HepG2 (cell line): ENCODE data around the gene PCSK2. TPM values are rescaled to one million over a fixed set of nuclear protein-coding genes. Genes with fewer than 3 reads are reported as not detected.

Source experiments
- ARID4A ChIP-seq: sonication (generic); formaldehyde crosslinking; IDR thresholded peaks from 2 replicates; pipeline ENCODE4 v1.5.0; 2020; ENCODE audit warnings: mild to moderate bottlenecking, missing genetic modification reagents, borderline replicate concordance
- PHF8 ChIP-seq: sonication (generic); formaldehyde crosslinking; IDR thresholded peaks from 2 replicates; pipeline ENCODE4 v1.5.0; 2020; ENCODE audit warnings: missing genetic modification reagents
- polyA plus RNA-seq, 8 experiments: library from polyadenylated mRNA; depleted of rRNA in 3 of 8; stranded (reverse) in 7 of 8; unstranded in 1 of 8; fragments of >200 nt; fragmentation: Illumina TruSeq in 4 of 8; extraction: Trizol in 4 of 8; gene quantifications; 2 replicates each; pipeline versions ENCODE4 v1.2.1 to v1.2.3, GENCODE V29; 2011 to 2016; ENCODE audit warnings: low read depth in 4 of 8, missing spikeins in 1 of 8, mixed read lengths in 1 of 8; ENCODE audit not compliant: insufficient read depth in 1 of 8
- small RNA-seq, 3 experiments: library from RNA; depleted of rRNA; stranded (forward); fragments of <200 nt; gene quantifications; one replicate each; pipeline ENCODE3, GENCODE V24; 2012; ENCODE audit warnings: low read depth in 2 of 3, low replicate concordance in 1 of 3; ENCODE audit not compliant: insufficient read length in 3 of 3, insufficient read depth in 2 of 3
- total RNA-seq, 5 experiments: library from RNA; depleted of rRNA; stranded (reverse); fragments of >200 nt; fragmentation: Illumina TruSeq; extraction: Trizol; gene quantifications; 2 replicates each; pipeline ENCODE4 v1.2.3, GENCODE V29; 2016; ENCODE audit warnings: low read depth in 1 of 5

PCSK2 gene
- total and polyA plus RNA-seq, 2 of the 13 experiments (the other 11 are each of a cell fraction or from before 2014, with no cell fraction given), result not detected

GRCh38 chr20:17534077-17534476, 307.2 kb downstream of the PCSK2 start (continued):
- TF ChIP-seq PHF8, result no peak
- TF ChIP-seq ARID4A, result no peak

Small RNA genes within 50 kb of the gene (small RNA-seq; reads per million reads assigned to genes)
- 0 reads per million in 3 experiments for gene AL359511.1
- gene RNU1-131P, result 0 to 0.97 (median 0) reads per million in 3 experiments
- 0.20 to 27.1 (median 3.9) reads per million in 3 experiments for gene RNU6-27P
